GM21526 (cell line): ENCODE measurements around the gene GAK.

Experiments
- ATAC-seq: cut with Tn5 transposase; IDR thresholded peaks from one replicate; pipeline ENCODE4 v1.9.1; 2021; ENCODE audit warnings: moderate library complexity; ENCODE audit not compliant: unreplicated experiment, low FRiP score

Gene GAK

GRCh38 chr4:875818-876423, 56.2 kb downstream of the GAK start:
- ATAC-seq, result no peak

DNA sequence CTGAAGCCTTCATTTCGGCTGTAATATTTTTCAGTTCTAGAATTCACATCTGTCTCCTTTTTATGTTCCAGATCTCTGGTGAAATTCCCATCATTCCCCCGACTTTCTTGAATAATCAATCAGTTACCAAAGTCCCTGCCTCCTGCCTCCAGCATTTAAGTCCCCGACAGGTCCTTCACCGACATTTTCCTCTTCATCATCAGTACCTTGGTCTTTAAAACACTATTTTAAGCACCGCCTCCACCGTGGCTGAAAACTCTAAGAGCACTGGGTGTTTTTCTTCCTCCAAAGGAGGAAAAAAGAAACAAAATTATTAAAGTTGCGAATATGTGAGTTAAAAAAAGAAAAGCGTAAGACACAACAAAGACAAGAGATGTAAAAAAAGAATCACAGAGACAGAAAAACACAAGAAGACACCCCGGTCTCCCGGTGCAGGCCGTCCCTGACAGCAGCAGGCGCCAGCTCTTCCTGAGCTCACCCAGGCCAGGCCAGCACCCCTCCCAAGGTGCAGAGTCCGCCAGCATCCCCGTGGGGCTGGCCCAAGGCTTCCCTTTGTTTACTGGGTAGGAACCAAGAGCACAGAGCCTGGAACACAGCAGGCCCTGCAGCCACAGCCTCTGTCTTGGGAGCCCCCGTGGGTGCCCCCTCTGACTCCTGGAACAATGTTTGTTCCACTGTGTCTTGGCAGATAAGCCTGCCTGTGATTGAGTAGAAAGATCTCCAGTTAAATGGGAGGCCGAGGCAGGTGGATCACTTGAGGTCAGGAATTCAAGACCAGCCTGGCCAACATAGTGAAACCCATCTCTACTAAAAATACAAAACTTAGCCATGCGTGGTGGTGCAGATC, 56.9 kb downstream of the GAK start:
- no peak for ATAC-seq

DNA sequence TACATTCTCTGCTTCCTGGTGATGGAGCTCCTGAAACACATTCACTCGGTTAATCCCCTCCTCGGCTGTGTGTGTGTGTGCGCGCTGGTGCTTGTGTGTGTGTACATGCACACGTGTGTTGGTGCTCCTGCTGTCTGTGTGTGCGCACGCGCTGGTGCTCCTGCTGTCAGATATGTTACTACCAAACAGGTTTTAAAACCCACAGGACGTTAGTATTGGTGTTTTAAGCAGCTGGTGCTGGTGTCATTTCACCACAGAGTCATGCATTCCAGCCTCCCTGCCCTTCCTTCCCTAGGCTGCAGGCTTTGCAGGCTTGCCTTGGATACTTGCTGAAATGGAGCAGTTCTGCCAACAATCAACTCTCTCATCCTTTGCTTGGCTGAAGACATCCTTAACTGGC, 58.1 kb downstream of the GAK start:
- no peak for ATAC-seq

GRCh38 chr4:872241-872981, 59.7 kb downstream of the GAK start:
- no peak for ATAC-seq

DNA sequence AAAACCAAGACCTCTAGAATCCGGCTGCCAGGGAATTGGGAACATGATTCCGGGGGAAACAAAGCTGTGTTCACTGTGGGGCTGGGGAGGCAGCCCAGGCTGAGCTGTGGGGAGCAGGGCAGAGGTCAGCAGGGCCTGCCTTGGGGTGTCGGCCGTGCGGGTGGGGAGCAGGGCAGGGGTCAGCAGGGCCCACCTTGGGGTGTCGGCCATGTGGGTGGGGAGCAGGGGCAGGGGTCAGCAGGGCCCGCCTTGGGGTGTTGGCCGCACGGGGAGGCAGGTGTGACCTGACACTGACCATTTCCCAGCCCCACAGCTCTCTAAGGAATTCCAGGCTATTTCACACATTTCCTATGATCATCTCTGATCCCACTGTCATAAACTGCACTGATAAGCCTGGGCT, 60.6 kb downstream of the GAK start:
- no peak for ATAC-seq

- no peak for ATAC-seq
Measured at GRCh38 chr4:870951-871350, 61.2 kb downstream of the GAK start.

GRCh38 chr4:869776-870175, 62.3 kb downstream of the GAK start:
- ATAC-seq, result no peak

DNA sequence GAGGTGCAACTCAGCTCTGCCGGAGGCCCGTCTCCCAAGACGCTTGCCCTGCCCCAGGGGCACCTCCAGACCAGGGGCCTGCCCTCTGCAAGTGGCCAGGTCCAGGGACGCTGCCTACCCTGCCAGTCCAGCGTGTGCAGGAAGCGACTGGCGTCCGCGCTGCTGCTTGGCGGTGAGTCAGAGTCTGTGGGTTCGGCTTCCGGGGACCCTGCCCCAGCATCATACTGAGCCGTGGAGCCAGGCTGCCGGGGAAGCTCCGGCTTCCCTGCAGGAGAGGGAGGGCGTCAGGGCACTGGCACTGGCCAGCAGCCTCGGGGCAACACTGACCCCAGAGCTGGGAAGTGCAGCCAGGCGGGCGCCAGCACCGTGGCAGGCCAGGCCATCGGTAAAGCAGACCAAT, 63.7 kb downstream of the GAK start:
- ATAC-seq, result no peak

- ATAC-seq, result no peak
Measured at GRCh38 chr4:867526-868250, 64.4 kb downstream of the GAK start.

DNA sequence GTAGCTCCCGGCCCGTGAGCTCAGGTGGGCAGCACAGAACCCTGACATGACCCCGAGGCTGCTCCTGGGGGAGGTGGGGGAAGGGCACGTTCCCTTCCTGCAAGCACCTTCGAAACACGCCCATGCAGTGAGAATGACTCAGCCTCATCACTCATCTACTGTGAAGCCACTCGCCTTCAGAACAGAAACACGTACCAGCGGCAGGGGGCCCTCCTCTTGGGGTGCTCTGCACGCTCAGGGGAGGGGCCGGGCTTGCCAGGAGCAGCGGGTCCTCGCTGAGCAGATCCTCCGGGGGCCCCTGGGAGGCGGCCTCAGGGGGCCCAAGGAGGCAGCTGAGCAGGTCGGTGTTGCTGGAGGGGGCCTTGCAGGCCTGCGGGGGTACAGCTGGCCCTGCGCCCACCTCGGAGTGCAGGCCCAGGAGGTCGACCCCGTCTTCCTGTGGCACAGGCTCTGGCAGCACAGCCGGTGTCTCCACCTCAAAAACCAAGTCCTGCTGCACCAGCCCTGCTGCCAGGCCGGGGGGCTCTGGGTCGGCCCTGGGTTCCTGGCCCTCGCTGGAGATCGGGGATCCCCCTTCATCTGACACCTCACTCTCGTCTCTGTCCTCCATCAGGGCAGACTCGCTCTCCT, 65.2 kb downstream of the GAK start:
- ATAC-seq, result no peak

- no peak for ATAC-seq
Measured at GRCh38 chr4:866068-866760, 65.9 kb downstream of the GAK start.

GRCh38 chr4:865572-865971, 66.5 kb downstream of the GAK start:
- no peak for ATAC-seq

GRCh38 chr4:865121-865465, 67.0 kb downstream of the GAK start:
- ATAC-seq, result no peak

- ATAC-seq, result no peak
Measured at GRCh38 chr4:864456-865120, 67.5 kb downstream of the GAK start.

GRCh38 chr4:860561-860960, 71.6 kb downstream of the GAK start:
- ATAC-seq, result no peak

- ATAC-seq, result no peak
Measured at GRCh38 chr4:859496-859895, 72.6 kb downstream of the GAK start.

DNA sequence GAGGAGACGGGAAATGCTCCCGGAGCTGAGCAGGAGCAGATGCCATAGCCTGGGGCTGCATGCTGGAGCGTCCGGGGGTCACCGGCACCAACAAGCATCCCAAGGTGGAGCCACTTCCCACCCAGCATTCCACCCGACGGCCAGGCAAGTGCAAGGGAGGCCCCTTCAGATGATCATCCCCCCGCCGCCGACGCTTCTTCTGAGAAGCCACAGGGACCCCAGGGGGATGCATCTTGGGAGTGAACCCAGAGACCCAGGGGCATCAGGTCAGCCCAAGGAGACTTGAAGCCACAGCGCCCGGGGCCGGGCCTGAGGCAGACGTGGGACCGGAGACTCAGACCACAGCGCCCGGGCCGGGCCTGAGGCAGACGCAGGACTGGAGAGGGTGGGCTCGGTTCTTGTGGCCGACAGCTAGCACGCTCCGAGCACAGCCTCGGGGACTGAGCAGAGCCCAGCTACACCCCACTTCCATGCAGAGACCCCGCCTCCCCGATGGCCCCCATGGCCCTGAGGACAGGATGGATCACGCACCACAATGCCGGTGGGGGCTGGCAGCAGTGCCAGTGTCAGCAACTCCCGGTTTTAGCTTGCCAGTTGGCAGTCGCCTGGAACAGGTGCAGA, 73.2 kb downstream of the GAK start:
- ATAC-seq, result no peak

GRCh38 chr4:858041-858481, 74.1 kb downstream of the GAK start:
- no peak for ATAC-seq

- no peak for ATAC-seq
Measured at GRCh38 chr4:857461-857860, 74.7 kb downstream of the GAK start.
